NCI-H774 (cell line): Measurements from ENCODE around the gene UNC93A.
"Not testable (repeated sequence)": the region's sequence is repeated elsewhere in the genome, so short reads cannot be mapped to it uniquely, and the experiment has no call there.

Experiments
- DNase-seq: peaks from one replicate; lab custom pipeline; 2025; lab: John Stamatoyannopoulos, UW

UNC93A gene

DNA sequence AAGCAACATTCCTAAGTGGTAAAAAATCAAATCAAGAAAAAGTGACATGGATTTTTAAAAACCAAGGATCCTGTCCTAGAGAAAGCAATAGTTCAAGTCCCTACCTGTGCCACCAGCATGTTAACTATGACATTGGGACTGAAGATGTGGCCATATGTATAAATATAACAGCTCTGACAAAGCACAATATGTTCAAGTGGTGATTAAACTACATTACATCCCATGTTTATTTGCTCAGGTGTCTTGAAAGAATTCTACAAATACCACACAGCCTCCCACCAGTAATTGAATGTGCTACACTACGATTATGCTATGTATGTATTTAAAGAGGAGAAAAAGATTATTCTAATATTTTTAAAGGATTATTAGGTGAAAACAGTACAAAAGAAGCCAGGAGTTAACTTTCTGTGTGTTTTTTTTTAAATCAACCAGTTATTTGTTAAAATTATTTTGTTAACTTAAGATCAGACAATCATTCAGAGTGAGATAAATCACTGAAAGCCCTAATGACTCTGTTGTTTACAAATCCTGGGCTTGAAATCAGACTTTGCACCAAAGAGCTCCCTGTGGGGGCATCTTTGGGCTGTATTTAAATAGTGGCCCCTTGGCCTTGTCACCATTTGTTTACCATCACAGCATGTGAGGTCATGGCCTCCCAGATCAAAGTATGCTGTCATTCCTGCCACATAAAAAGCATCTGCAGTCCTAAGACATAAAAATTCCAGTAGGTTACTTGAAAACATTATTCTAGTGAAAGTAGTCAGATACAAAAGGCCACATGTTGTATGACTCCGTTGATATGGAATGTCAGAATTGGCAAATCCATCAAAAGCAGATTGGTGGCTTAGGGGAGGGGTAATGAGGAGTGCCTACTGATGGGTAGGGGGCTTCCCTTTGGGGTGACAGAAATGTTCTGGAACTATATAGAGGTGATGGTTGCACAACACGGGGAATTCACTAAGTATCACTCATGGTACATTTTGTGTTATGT lies 50.8 kb downstream of the UNC93A start:
- DNase-seq = peak; percentile 68

DNA sequence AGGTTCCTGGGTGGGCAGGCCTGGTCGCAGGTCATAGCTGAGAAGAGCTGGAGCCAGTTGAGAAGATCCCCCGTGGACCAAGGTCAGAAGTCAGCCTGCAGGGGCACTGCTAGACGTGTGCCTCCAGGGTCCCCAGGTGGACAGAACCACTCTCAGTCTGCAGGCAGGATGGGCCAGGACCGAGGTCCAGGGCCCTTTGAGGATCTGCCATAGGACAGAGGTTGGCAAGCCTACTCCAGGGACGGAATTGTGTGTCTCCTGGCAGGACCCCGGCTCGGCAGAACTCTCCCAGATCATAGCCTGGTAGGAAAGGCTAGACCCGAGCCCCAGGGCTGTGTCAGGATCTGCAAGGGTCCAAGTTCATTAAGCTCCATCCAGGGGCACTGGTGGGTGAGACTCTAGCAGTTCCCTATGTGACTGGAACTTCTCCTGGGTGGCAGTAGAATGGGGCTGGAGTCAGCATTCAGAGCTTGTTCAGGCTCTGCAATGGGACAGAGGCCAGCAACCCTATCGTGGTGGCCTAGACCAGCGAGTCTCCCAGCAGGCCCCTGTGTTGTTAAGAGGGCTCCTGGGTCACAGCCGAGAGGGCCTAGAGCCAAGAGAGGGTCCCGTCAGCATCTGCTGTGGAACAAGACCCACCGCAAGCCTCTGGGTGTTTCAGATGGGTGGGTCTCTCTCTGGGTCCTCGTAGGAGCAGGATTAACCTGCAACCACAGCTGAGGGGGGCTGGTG lies 51.9 kb downstream of the UNC93A start:
- DNase-seq = no peak

DNA sequence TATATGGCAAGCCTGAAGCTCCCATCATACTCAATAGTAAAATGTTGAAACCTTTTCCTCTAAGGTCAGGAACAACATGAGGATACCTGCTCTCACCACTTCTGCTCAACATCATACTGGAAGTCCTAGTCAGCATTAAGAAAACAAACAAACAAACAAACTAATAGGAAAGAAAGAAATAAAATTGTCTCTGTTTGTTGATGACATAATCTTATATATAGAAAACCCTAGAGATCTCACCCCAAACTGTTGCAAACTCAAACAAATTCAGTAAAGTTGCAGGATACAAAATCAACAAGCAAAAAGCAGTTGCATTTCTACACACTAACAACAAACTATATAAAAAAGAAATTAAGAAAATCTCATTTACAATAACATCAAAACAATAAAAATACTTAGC lies 54.2 kb downstream of the UNC93A start:
- DNase-seq = no peak

DNA sequence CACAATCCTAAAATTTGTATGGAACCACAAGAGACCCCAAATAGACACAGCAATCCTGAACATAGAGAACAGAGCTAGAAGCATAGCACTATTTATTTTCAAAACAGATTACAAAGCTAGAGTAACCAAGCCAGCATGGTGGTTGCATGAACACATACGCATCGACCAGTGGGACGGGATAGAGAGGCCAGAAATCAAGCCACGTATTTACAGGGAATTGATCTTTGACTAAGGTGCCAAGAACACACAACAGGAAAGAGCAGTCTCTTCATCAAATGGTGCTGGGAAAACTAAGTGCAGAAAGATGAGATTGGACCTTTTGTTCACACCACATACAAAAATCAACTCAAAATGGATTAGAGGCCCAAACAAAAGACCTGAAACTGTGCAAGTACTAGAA lies 54.8 kb downstream of the UNC93A start:
- DNase-seq = no peak

DNA sequence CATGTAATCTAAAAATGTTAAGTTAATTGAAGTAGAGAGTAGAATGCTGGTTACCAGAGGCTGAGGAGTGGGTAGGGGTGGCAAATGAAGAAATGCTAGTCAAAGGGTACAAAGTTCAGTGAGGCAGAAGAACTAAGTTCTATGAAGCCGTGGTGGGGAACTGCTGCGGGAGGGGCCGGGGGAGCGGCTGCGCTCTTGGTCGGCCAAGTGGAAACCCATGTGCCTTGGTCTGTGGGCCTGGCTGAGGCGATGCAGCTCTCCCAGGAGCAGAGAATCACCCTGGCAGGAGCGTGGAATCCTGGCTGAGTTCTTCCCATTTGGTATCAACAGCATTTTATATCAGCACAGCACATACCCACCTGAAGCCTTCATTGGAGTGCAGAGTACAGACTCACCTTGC lies 56.1 kb downstream of the UNC93A start:
- DNase-seq = no peak

DNA sequence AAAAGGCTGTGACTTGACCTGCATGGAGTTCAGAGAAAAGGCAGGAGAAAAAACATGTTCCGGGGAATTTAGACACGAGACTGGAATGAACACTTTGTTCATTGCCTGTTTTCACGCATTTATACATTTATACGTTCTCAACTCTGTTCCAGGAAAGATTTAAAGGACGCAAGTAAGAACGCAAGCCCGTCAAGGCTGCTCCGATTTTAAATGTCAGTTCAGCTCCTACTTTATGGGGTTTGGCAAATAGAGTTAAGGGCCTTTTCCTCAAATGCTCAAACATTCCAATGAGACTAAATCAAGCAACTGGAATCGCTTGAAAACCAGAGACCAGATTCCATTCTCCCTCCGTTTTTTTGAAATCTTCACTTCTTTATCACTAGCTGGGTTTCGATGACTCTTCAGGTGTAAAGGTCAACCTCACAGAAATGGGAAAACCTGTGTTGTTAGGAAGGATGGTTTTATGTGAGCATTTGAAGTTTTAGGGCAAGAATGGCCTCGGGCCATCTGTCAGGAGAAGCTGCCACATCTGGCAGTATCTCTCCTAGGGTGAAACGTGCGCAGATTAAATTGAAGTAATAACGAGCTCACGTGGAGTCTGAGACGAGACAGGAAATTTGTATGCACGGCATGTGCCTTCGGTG lies 58.6 kb downstream of the UNC93A start:
- no peak for DNase-seq

DNA sequence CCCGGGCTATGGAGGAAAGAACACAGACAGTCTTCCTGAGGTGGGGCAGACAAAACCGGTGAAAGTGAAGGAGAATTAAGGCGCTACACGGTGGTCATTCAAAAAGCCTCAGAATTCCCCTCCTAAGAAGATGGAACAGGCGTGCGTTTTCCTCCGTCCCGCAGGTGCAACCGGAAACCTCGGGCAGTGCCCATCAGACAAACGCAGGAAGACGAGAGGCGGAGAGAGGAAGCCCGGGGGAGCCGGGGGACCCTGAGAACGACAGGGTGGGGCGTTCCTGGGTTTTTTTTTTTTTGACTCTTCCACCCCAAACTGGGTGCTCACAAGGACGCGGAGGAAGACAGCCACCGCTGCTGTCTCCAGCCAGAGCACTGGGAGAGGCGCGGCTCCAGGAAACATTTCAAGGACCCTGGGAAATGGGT lies 59.2 kb downstream of the UNC93A start:
- no peak for DNase-seq

DNA sequence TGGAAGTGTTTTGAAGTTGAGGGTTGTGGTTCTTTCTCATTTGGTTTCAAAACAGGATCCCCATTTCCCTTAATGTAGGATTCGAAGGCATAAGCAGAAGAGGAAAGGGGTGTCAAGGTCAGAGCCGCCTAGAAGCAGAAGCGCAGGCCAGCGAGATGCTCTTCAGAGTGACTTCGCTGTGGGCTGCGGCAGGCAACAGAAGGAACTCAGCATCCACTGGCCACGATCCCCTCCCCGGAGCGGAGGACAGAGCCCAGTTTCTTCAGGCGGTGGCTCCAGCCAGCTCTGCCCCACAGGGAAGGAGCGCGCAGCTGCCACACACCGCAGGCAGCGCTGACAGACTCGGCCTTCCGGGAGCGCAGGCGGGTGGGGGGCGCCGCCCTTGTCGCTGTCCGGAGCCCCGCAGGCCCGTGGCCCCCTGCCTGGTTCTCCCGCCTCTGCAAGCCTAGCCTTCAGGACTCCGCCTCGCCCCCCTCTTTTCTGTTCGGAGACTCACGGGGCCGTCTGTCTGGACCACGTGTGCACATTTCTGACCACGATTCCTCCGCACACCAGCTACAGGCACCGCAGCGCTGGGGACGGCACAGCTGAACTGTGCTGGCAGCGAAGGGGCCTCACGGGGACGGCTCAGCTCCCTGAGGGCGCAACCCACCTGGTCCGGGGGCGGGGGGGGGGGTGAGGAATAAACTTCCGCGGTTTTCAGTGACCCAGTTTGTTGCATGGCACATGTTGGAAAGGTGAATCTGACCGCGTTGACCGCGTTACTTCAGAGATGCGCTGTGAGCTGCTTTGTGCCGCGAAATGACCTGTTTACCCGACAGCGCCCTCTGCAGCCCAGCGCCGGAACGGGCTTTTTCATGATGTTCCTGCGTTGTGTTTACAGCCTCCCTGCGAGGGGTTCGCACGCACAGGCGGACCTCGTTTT lies 59.9 kb downstream of the UNC93A start:
- peak; percentile 84 for DNase-seq

DNA sequence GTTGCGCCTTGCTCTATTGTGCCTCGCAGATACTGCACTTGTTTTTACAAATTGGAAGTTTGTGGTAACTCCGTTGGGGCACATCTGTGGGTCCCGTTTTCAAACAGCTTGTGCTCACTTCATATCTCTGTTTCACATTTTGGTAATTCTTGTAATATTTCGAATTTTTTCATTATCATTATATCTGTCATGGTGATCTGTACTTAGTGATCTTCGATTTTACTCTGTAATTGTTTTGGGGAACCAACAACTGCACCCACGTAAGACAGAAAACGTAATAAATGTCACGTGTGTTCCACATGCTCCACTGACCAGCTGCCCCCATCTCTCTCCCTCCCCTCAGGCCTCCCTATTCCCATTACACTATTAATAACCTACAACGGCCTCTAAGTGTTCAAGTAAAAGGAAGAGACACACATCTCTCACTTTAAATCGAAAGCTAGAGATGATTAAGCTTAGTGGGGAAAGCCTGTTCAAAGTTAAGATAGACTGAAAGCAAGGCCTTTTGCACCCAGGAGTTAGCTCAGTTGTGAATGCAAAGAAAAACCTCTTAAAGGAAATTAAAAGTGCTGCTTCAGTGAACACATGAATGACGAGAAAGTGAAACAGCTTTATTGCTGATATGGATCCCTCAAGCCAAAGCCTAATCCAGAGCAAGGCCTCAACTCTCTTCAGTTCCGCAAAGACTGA lies 60.7 kb downstream of the UNC93A start:
- DNase-seq = no peak

DNA sequence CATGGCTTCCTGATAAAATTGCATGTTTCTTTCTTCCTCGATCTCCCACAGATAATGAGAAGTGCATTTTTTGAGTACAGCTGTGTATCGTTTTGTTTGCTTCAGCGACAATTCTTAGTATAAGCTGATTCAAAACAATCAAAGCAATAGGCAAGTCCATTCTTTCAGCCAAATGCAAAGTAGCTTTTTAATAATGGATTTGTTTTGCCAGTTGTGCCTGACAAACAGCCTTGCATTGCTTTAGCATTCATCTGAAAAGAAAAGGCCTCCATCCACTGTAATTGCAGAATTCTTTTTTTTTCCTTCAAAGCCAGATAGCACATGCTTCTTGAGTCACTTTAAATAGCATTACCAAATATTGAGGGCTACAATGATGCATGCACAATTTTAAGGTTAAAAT lies 65.8 kb downstream of the UNC93A start:
- no peak for DNase-seq

DNA sequence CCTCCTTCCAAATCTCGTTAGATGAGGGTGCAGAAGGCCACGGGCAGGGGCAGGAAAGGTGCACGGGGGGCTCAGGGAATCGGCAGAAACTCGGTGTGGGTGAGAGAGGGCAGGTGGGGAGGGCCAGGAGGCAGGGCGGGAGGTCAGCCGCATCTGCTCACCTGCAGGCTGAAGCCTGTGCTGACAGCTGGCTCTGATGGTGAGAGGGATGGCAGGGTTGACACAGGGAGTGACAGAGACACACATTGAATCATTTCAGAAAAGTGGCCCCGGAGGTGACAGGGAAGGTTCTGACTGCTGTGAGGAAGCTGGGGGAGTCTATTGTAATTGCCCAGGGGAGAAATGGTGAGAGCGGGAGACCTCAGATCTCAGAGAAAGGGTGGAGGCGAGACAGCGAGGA lies 67.3 kb downstream of the UNC93A start:
- DNase-seq = not testable (repeated sequence)

DNA sequence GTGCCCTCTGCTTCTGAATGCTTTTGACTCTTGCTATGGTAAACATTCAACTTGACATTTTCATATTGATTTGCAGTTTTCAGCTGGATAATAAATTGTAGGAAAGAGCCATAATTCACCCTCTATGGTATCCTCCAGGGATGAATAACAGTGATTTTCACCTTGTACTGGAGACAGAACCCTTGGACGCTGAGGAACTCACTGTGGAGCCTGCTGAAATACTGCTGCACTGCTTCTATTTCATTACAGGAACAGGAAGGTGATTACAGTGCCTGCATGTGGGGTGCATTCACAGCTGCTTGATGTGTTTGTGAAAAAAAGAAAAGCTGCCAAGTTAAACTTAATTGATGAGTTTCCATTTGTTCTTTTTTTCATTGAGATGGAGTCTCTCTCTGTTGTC lies 70.1 kb downstream of the UNC93A start:
- not testable (repeated sequence) for DNase-seq
